Breast epithelium (tissue), 3 donors: ENCODE measurements around the gene SYTL3.

Experiments used
- CTCF ChIP-seq, 3 donors: fragments of 450-650 bp; IDR thresholded peaks; one replicate each; pipeline ENCODE4 v1.5.1; 2016 to 2017; ENCODE audit warnings: antibody characterized with exemption in 3 of 3, mild to moderate bottlenecking in 3 of 3, moderate library complexity in 3 of 3
- POLR2A ChIP-seq: fragments of 450-650 bp; IDR thresholded peaks from one replicate; pipeline ENCODE4 v1.6.1; 2016; ENCODE audit warnings: antibody characterized with exemption, mild to moderate bottlenecking, moderate library complexity
- POLR2AphosphoS5 ChIP-seq, 3 donors: sonication (generic); formaldehyde crosslinking; IDR thresholded peaks; one replicate each; pipeline ENCODE4 v1.6.1; 2017; ENCODE audit warnings: antibody characterized with exemption in 3 of 3

GRCh38 chr6:158764926-158765325 lies 115.1 kb downstream of the SYTL3 start:
- TF ChIP-seq CTCF (IDR thresholded peaks at IDR 0.05) (no peak), POLR2A (no peak), POLR2AphosphoS5 (IDR thresholded peaks at IDR 0.05) (no peak)
